ENCODE results near the gene TOM1. TPM values are rescaled to one million over a fixed set of nuclear protein-coding genes. Genes with fewer than 3 reads are reported as not detected.

Gene TOM1
- total RNA-seq, 1 experiment from 2014 or later, result 22.3 TPM

DNA sequence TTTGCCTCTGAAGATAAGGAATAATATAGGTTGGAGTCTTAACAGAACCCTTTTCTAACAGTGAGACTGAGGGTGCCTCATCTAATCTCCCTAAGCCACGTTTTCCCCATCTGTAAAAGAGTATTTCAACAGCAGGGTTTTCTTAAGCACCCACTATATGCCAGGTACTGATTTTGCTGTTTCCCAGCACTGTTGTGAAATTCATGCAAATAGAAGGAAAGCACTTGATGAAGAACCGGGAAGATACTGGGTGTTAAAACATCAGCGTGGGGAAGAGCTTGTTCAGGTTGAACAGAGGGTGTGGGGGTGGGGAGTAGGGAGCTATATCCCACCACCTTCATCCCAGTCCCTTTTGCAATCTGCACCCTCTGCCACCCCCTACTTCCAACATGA is 84.0 kb downstream of the TOM1 start:
- no peak overlapping the region for H3K23ac ChIP-seq (ENCODE audit: insufficient read length, low read depth, low read length)
- H3K18ac ChIP-seq (ENCODE audit: insufficient read length, low read depth, low read length), result no peak overlapping the region
- H3K56ac ChIP-seq (ENCODE audit: insufficient read length, low read depth, low read length), result no peak overlapping the region
- H2BK20ac ChIP-seq (ENCODE audit: low read depth, low read length, poor library complexity, severe bottlenecking), result no peak overlapping the region
- no peak overlapping the region for H2BK5ac ChIP-seq (ENCODE audit: insufficient read length, low read length)
- no peak overlapping the region for H3K4me2 ChIP-seq (ENCODE audit: insufficient read depth, insufficient read length, low read length)
- DNase-seq, result no peak
- no peak overlapping the region for H4K8ac ChIP-seq (replicated peaks; ENCODE audit: insufficient read length, low read depth, low read length)
- H3K23me2 ChIP-seq (ENCODE audit: insufficient read length, low read depth, low read length, poor library complexity, severe bottlenecking), result peaks cover 7% of the 10 kb centered on the region
- H3K79me1 ChIP-seq (ENCODE audit: insufficient read depth, low read depth, low read length, poor library complexity, severe bottlenecking), result no peaks in the 10 kb centered on the region
- no CpG with 5 or more reads among the region's 3 CpGs for WGBS (ENCODE audit: extremely low coverage, insufficient read length, low lambda C conversion rate)
- no peak overlapping the region for H2BK120ac ChIP-seq (ENCODE audit: low read depth, low read length, poor library complexity, severe bottlenecking)
- peaks cover 24 to 29% of the 10 kb centered on the region in 2 experiments for H3K4me1 Mint-ChIP-seq
- H3K4me3 Mint-ChIP-seq, result no peak overlapping the region
- no peak overlapping the region for H3K14ac ChIP-seq (ENCODE audit: insufficient read depth, low read length)
- H4K20me1 ChIP-seq (ENCODE audit: control insufficient read depth, insufficient read depth, insufficient read length), result no peaks in the 10 kb centered on the region
- no peaks in the 10 kb centered on the region for H3K79me2 ChIP-seq (ENCODE audit: insufficient read depth, low read length)
- no peak overlapping the region for H4K5ac ChIP-seq (ENCODE audit: insufficient read length, low read depth, low read length)
- H3K9me3 Mint-ChIP-seq, result no peaks in the 10 kb centered on the region; a peak in 1 of 5 replicates
- TF ChIP-seq, protein P1, sequence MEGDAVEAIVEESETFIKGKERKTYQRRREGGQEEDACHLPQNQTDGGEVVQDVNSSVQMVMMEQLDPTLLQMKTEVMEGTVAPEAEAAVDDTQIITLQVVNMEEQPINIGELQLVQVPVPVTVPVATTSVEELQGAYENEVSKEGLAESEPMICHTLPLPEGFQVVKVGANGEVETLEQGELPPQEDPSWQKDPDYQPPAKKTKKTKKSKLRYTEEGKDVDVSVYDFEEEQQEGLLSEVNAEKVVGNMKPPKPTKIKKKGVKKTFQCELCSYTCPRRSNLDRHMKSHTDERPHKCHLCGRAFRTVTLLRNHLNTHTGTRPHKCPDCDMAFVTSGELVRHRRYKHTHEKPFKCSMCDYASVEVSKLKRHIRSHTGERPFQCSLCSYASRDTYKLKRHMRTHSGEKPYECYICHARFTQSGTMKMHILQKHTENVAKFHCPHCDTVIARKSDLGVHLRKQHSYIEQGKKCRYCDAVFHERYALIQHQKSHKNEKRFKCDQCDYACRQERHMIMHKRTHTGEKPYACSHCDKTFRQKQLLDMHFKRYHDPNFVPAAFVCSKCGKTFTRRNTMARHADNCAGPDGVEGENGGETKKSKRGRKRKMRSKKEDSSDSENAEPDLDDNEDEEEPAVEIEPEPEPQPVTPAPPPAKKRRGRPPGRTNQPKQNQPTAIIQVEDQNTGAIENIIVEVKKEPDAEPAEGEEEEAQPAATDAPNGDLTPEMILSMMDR (conservative IDR thresholded peaks at IDR 0.05), result no peak
- no peak overlapping the region for H3K9ac ChIP-seq (ENCODE audit: extremely low read depth, insufficient read length, low read length)
- no peak overlapping the region for H3K27ac ChIP-seq (ENCODE audit: insufficient read length, low read depth, low read length)
- no peak overlapping the region for H2AFZ ChIP-seq (ENCODE audit: low read length)
- H3K27ac Mint-ChIP-seq, result no peak overlapping the region
- peaks cover 3 to 39% (median 4%) of the 10 kb centered on the region in 3 experiments; a peak in 5 of 7 replicates for H3K36me3 Mint-ChIP-seq (ENCODE audit: insufficient read depth in 1 of 3, low read depth in 3 of 3)
- no peak overlapping the region for H2BK12ac ChIP-seq (ENCODE audit: insufficient read length, low read depth, low read length)
- no peak overlapping the region for H2BK15ac ChIP-seq (ENCODE audit: low read depth, low read length)
- no peaks in the 10 kb centered on the region for H3K9me3 ChIP-seq (ENCODE audit: control insufficient read depth, low read depth, low read length)
- H2AK5ac ChIP-seq (ENCODE audit: insufficient read length, low read length), result no peak overlapping the region
- peaks cover 1% of the 10 kb centered on the region; the same call in 1 of the 2 replicates for H3K27me3 Mint-ChIP-seq (ENCODE audit: low read depth)
- H3K27me3 ChIP-seq (ENCODE audit: insufficient read depth, low read length), result no peaks in the 10 kb centered on the region
- H3K4me1 ChIP-seq (ENCODE audit: insufficient read depth, low read length), result no peaks in the 10 kb centered on the region; the same call in 1 of the 2 replicates
- H3T11ph ChIP-seq (ENCODE audit: low read length), result no peak overlapping the region
- H4K91ac ChIP-seq (ENCODE audit: insufficient read length, low read depth, low read length), result no peak overlapping the region
- H3K4ac ChIP-seq (ENCODE audit: low read depth, low read length), result no peak overlapping the region
